ENCODE results near the gene POLH. TPM values are rescaled to one million over a fixed set of nuclear protein-coding genes. Genes with fewer than 3 reads are reported as not detected.

POLH gene
- total and polyA plus RNA-seq, 2 experiments from 2014 or later: 5.8 to 7.9 TPM

DNA sequence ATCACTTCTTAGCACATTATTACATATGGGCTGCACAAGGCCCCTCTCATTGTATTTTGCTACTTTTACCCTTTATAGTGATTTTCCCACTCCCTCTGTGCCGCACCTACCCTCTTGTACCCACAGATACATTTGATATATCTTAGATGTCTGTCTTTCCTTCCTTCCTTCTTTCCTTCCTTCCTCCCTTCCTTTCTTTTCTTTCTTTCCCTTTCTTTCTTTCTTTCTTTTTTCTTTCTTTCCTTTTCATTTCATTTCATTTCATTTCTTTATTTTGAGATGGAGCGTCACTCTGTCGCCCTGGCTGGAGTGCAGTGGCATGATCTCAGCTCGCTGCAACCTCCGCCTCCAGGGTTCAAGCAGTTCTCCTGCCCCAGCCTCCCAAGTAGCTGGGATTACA is 12.2 kb downstream of the POLH start:
- no peaks in the 10 kb centered on the region for H3K27me3 Mint-ChIP-seq (ENCODE audit: insufficient read depth, low read depth, poor library complexity)
- no peaks in the 10 kb centered on the region for H3K79me2 ChIP-seq (replicated peaks; ENCODE audit: insufficient read depth)
- no peaks in the 10 kb centered on the region for H3K4me1 ChIP-seq (ENCODE audit: insufficient read depth)
- no peak overlapping the region for H3K4me3 Mint-ChIP-seq
- DNase-seq (ENCODE audit: low spot score) (no peak), ATAC-seq (no peak)
- no peak overlapping the region for H3K4me3 ChIP-seq
- no peaks in the 10 kb centered on the region for H3K9me2 ChIP-seq (ENCODE audit: insufficient read depth)
- H3K36me3 ChIP-seq (ENCODE audit: insufficient read depth): peaks cover 18% of the 10 kb centered on the region; the same call in 1 of the 2 replicates
- no peaks in the 10 kb centered on the region for H3K4me1 Mint-ChIP-seq
- H3K36me3 Mint-ChIP-seq (ENCODE audit: low read depth): peaks cover 47% of the 10 kb centered on the region
- H3K27ac Mint-ChIP-seq: no peak overlapping the region
- H3K4me2 ChIP-seq: no peak overlapping the region
- no peak overlapping the region for H3K27ac ChIP-seq (ENCODE audit: low read depth)
- H2AFZ ChIP-seq: no peak overlapping the region
- no peaks in the 10 kb centered on the region for H4K20me1 ChIP-seq (replicated peaks; ENCODE audit: insufficient read depth)
- H3K9me3 Mint-ChIP-seq: no peaks in the 10 kb centered on the region
- H3F3A ChIP-seq (replicated peaks; ENCODE audit: low read depth): no peaks in the 10 kb centered on the region
- TF ChIP-seq, protein P1, sequence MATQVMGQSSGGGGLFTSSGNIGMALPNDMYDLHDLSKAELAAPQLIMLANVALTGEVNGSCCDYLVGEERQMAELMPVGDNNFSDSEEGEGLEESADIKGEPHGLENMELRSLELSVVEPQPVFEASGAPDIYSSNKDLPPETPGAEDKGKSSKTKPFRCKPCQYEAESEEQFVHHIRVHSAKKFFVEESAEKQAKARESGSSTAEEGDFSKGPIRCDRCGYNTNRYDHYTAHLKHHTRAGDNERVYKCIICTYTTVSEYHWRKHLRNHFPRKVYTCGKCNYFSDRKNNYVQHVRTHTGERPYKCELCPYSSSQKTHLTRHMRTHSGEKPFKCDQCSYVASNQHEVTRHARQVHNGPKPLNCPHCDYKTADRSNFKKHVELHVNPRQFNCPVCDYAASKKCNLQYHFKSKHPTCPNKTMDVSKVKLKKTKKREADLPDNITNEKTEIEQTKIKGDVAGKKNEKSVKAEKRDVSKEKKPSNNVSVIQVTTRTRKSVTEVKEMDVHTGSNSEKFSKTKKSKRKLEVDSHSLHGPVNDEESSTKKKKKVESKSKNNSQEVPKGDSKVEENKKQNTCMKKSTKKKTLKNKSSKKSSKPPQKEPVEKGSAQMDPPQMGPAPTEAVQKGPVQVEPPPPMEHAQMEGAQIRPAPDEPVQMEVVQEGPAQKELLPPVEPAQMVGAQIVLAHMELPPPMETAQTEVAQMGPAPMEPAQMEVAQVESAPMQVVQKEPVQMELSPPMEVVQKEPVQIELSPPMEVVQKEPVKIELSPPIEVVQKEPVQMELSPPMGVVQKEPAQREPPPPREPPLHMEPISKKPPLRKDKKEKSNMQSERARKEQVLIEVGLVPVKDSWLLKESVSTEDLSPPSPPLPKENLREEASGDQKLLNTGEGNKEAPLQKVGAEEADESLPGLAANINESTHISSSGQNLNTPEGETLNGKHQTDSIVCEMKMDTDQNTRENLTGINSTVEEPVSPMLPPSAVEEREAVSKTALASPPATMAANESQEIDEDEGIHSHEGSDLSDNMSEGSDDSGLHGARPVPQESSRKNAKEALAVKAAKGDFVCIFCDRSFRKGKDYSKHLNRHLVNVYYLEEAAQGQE (IDR thresholded peaks at IDR 0.05; ENCODE audit: unreplicated experiment): no peak
- no peak for TF ChIP-seq EZH2phosphoT487 (IDR thresholded peaks at IDR 0.05; ENCODE audit: unreplicated experiment)
- TF ChIP-seq ZNF331 (CRISPR knock-in tag; IDR thresholded peaks at IDR 0.05; ENCODE audit: low read depth): no peak
- TF ChIP-seq CREB1 (CRISPR knock-in tag; IDR thresholded peaks at IDR 0.05; ENCODE audit: low read depth): no peak
- TF ChIP-seq EZH2 (IDR thresholded peaks at IDR 0.05; ENCODE audit: low read depth, unreplicated experiment): no peak
- TF ChIP-seq, protein P2, sequence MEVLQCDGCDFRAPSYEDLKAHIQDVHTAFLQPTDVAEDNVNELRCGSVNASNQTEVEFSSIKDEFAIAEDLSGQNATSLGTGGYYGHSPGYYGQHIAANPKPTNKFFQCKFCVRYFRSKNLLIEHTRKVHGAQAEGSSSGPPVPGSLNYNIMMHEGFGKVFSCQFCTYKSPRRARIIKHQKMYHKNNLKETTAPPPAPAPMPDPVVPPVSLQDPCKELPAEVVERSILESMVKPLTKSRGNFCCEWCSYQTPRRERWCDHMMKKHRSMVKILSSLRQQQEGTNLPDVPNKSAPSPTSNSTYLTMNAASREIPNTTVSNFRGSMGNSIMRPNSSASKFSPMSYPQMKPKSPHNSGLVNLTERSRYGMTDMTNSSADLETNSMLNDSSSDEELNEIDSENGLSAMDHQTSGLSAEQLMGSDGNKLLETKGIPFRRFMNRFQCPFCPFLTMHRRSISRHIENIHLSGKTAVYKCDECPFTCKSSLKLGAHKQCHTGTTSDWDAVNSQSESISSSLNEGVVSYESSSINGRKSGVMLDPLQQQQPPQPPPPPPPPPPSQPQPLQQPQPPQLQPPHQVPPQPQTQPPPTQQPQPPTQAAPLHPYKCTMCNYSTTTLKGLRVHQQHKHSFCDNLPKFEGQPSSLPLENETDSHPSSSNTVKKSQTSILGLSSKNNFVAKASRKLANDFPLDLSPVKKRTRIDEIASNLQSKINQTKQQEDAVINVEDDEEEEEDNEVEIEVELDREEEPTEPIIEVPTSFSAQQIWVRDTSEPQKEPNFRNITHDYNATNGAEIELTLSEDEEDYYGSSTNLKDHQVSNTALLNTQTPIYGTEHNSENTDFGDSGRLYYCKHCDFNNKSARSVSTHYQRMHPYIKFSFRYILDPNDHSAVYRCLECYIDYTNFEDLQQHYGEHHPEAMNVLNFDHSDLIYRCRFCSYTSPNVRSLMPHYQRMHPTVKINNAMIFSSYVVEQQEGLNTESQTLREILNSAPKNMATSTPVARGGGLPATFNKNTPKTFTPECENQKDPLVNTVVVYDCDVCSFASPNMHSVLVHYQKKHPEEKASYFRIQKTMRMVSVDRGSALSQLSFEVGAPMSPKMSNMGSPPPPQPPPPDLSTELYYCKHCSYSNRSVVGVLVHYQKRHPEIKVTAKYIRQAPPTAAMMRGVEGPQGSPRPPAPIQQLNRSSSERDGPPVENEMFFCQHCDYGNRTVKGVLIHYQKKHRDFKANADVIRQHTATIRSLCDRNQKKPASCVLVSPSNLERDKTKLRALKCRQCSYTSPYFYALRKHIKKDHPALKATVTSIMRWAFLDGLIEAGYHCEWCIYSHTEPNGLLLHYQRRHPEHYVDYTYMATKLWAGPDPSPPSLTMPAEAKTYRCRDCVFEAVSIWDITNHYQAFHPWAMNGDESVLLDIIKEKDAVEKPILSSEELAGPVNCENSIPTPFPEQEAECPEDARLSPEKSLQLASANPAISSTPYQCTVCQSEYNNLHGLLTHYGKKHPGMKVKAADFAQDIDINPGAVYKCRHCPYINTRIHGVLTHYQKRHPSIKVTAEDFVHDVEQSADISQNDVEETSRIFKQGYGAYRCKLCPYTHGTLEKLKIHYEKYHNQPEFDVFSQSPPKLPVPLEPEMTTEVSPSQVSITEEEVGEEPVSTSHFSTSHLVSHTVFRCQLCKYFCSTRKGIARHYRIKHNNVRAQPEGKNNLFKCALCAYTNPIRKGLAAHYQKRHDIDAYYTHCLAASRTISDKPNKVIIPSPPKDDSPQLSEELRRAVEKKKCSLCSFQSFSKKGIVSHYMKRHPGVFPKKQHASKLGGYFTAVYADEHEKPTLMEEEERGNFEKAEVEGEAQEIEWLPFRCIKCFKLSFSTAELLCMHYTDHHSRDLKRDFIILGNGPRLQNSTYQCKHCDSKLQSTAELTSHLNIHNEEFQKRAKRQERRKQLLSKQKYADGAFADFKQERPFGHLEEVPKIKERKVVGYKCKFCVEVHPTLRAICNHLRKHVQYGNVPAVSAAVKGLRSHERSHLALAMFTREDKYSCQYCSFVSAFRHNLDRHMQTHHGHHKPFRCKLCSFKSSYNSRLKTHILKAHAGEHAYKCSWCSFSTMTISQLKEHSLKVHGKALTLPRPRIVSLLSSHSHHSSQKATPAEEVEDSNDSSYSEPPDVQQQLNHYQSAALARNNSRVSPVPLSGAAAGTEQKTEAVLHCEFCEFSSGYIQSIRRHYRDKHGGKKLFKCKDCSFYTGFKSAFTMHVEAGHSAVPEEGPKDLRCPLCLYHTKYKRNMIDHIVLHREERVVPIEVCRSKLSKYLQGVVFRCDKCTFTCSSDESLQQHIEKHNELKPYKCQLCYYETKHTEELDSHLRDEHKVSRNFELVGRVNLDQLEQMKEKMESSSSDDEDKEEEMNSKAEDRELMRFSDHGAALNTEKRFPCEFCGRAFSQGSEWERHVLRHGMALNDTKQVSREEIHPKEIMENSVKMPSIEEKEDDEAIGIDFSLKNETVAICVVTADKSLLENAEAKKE (CRISPR knock-in tag; IDR thresholded peaks at IDR 0.05): no peak
- TF ChIP-seq, protein P3, sequence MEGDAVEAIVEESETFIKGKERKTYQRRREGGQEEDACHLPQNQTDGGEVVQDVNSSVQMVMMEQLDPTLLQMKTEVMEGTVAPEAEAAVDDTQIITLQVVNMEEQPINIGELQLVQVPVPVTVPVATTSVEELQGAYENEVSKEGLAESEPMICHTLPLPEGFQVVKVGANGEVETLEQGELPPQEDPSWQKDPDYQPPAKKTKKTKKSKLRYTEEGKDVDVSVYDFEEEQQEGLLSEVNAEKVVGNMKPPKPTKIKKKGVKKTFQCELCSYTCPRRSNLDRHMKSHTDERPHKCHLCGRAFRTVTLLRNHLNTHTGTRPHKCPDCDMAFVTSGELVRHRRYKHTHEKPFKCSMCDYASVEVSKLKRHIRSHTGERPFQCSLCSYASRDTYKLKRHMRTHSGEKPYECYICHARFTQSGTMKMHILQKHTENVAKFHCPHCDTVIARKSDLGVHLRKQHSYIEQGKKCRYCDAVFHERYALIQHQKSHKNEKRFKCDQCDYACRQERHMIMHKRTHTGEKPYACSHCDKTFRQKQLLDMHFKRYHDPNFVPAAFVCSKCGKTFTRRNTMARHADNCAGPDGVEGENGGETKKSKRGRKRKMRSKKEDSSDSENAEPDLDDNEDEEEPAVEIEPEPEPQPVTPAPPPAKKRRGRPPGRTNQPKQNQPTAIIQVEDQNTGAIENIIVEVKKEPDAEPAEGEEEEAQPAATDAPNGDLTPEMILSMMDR (conservative IDR thresholded peaks at IDR 0.05; ENCODE audit: low read depth in 2 of 2): no peak
- TF ChIP-seq ZNF114 (CRISPR knock-in tag; IDR thresholded peaks at IDR 0.05): no peak
- no peak for TF ChIP-seq NANOG (IDR thresholded peaks at IDR 0.05; ENCODE audit: borderline replicate concordance)
- TF ChIP-seq STAT1 (IDR thresholded peaks at IDR 0.05; ENCODE audit: unreplicated experiment): no peak
- TF ChIP-seq, protein P4, sequence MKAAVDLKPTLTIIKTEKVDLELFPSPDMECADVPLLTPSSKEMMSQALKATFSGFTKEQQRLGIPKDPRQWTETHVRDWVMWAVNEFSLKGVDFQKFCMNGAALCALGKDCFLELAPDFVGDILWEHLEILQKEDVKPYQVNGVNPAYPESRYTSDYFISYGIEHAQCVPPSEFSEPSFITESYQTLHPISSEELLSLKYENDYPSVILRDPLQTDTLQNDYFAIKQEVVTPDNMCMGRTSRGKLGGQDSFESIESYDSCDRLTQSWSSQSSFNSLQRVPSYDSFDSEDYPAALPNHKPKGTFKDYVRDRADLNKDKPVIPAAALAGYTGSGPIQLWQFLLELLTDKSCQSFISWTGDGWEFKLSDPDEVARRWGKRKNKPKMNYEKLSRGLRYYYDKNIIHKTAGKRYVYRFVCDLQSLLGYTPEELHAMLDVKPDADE (IDR thresholded peaks at IDR 0.05): no peak
- no peak for TF ChIP-seq JUNB (IDR thresholded peaks at IDR 0.05; ENCODE audit: unreplicated experiment)
- no peak for TF ChIP-seq POLR2AphosphoS5 (IDR thresholded peaks at IDR 0.05; ENCODE audit: low read depth)
- H3K27me3 ChIP-seq (ENCODE audit: insufficient read depth): no peaks in the 10 kb centered on the region

Data from GM23338 (cell line).